Mesenchymal stem cell (in vitro differentiated cells and primary cell): ENCODE results near the gene TMEM38A.
A peak's percentile ranks its signal among the peaks of the same experiment; 100 is the strongest.

ENCODE experiments used
- DNase-seq: peaks from one replicate; pipeline ENCODE4 v3.0.0-alpha.2; 2013
- H2AFZ ChIP-seq: one replicate; pipeline ENCODE4 v1.6.1; 2013; ENCODE audit warnings: low read depth, mild to moderate bottlenecking, control low read depth, inconsistent platforms, low read length, moderate library complexity
- H2AK5ac ChIP-seq: 2 replicates; pipeline ENCODE4 v1.6.1; 2013; ENCODE audit warnings: low read length, moderate library complexity, mild to moderate bottlenecking, inconsistent platforms; ENCODE audit not compliant: severe bottlenecking
- H2BK120ac ChIP-seq: one replicate; pipeline ENCODE4 v1.6.1; 2013; ENCODE audit warnings: low read depth, mild to moderate bottlenecking, inconsistent platforms, low read length, moderate library complexity
- H2BK12ac ChIP-seq, 2 experiments: one replicate each; pipeline ENCODE4 v1.6.1; 2013; ENCODE audit warnings: inconsistent platforms in 2 of 2, low read length in 2 of 2, mild to moderate bottlenecking in 2 of 2, moderate library complexity in 2 of 2, control low read depth in 1 of 2
- H2BK15ac ChIP-seq: one replicate; pipeline ENCODE4 v1.6.1; 2013; ENCODE audit warnings: mild to moderate bottlenecking, low read depth, inconsistent platforms; ENCODE audit not compliant: poor library complexity, severe bottlenecking
- H2BK5ac ChIP-seq: 2 replicates; pipeline ENCODE4 v1.6.1; 2013; ENCODE audit warnings: low read depth, mild to moderate bottlenecking, low read length, control low read depth, inconsistent platforms; ENCODE audit not compliant: poor library complexity, severe bottlenecking
- H3K14ac ChIP-seq, 2 experiments: one replicate each; pipeline ENCODE4 v1.6.1; 2013; ENCODE audit warnings: inconsistent platforms in 2 of 2, low read length in 2 of 2, control low read depth in 1 of 2, mild to moderate bottlenecking in 1 of 2, moderate library complexity in 1 of 2
- H3K18ac ChIP-seq, 2 experiments: one replicate each; pipeline ENCODE4 v1.6.1; 2013; ENCODE audit warnings: inconsistent platforms in 2 of 2, low read length in 2 of 2, control low read depth in 1 of 2, low read depth in 1 of 2, mild to moderate bottlenecking in 1 of 2
- H3K23ac ChIP-seq, 2 experiments: one replicate each; pipeline ENCODE4 v1.6.1; 2013; ENCODE audit warnings: inconsistent platforms in 2 of 2, low read length in 2 of 2, mild to moderate bottlenecking in 2 of 2, moderate library complexity in 2 of 2, control low read depth in 1 of 2
- H3K27ac ChIP-seq: 2 replicates; pipeline ENCODE4 v1.5.1; 2013; ENCODE audit warnings: mild to moderate bottlenecking, moderate library complexity, low read length, control low read depth, inconsistent platforms; ENCODE audit not compliant: poor library complexity, severe bottlenecking
- H3K27me3 ChIP-seq, 2 experiments: 2 replicates each; pipeline versions ENCODE4 v1.6.1 to v1.7.0; 2013; ENCODE audit warnings: low read length in 2 of 2, mild to moderate bottlenecking in 2 of 2, moderate library complexity in 2 of 2, control low read depth in 1 of 2, inconsistent platforms in 1 of 2; ENCODE audit not compliant: control insufficient read depth in 1 of 2, insufficient read depth in 1 of 2
- H3K36me3 ChIP-seq, 2 experiments: 2 replicates each; pipeline versions ENCODE4 v1.6.1 to v1.7.0; 2013; ENCODE audit warnings: low read length in 2 of 2, control low read depth in 1 of 2, inconsistent platforms in 1 of 2, low read depth in 1 of 2, mild to moderate bottlenecking in 1 of 2; ENCODE audit not compliant: insufficient read depth in 2 of 2, control insufficient read depth in 1 of 2
- H3K4ac ChIP-seq, 2 experiments: one replicate each; pipeline ENCODE4 v1.6.1; 2013; ENCODE audit warnings: inconsistent platforms in 2 of 2, low read length in 2 of 2, mild to moderate bottlenecking in 2 of 2, moderate library complexity in 2 of 2, control low read depth in 1 of 2, low read depth in 1 of 2
- H3K4me1 ChIP-seq: 2 replicates; pipeline ENCODE4 v1.6.1; 2013; ENCODE audit warnings: low read depth, low read length, control low read depth; ENCODE audit not compliant: control insufficient read depth, insufficient read depth
- H3K4me2 ChIP-seq: 2 replicates; pipeline ENCODE4 v1.6.1; 2013; ENCODE audit warnings: low read length, mild to moderate bottlenecking, inconsistent platforms; ENCODE audit not compliant: poor library complexity, severe bottlenecking
- H3K4me3 ChIP-seq, 2 experiments: 2 replicates each; pipeline versions ENCODE4 v1.5.1 to v1.7.0; 2013; ENCODE audit warnings: low read length in 2 of 2, mild to moderate bottlenecking in 2 of 2, control low read depth in 1 of 2, low read depth in 1 of 2; ENCODE audit not compliant: insufficient read depth in 1 of 2
- H3K79me1 ChIP-seq: replicated peaks from 2 replicates; pipeline ENCODE4 v1.6.1; 2013; ENCODE audit warnings: mild to moderate bottlenecking, control low read depth, low read length, inconsistent platforms; ENCODE audit not compliant: poor library complexity, severe bottlenecking
- H3K9ac ChIP-seq: 2 replicates; pipeline ENCODE4 v1.7.0; 2013; ENCODE audit warnings: mild to moderate bottlenecking, low read length, moderate library complexity
- H3K9me3 ChIP-seq: 2 replicates; pipeline ENCODE4 v1.7.0; 2013; ENCODE audit warnings: mild to moderate bottlenecking, low read length; ENCODE audit not compliant: control insufficient read depth
- H4K8ac ChIP-seq: one replicate; pipeline ENCODE4 v1.6.1; 2013; ENCODE audit warnings: inconsistent platforms, mild to moderate bottlenecking, low read length, moderate library complexity
- H4K91ac ChIP-seq: one replicate; pipeline ENCODE4 v1.6.1; 2013; ENCODE audit warnings: mild to moderate bottlenecking, low read length, inconsistent platforms
- WGBS: methylation state at CpG from one replicate; pipeline ENCODE4 v1.1.7; 2013; ENCODE audit warnings: mixed read lengths; 5-methylcytosine and 5-hydroxymethylcytosine counted together

The TMEM38A gene

DNA sequence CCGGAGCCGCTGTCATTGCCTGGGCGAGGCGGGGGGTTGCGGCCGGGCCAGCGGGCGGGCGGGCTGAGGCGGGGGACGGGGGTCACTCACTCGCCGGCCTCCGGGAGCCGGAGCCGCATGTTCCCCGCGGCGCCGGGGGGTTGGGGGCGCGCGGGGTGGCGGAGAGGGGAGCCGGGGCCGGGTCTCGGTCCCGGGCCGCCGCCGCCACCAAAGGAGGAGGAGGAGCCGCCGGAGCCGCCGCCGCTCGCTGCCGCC is 33.1 kb upstream of the TMEM38A start:
- Histone ChIP-seq H3K4ac (peak overlapping the region; percentile 77 to 79), H2AK5ac (no peak overlapping the region), H3K9ac (peak overlapping the region; percentile 98), H2AFZ (no peak overlapping the region), H2BK5ac (no peak overlapping the region), H4K8ac (peak overlapping the region; percentile 42), H3K4me3 (peak overlapping the region; percentile 94 to 97), H3K23ac (peak overlapping the region in 1 of 2 experiments; percentile 91), H3K27ac (no peak overlapping the region), H3K4me2 (peak overlapping the region; percentile 81), H3K14ac (peak overlapping the region; percentile 36 to 87), H4K91ac (peak overlapping the region; percentile 86), H2BK15ac (peak overlapping the region; percentile 56), H2BK120ac (no peak overlapping the region), H3K36me3 (peaks cover 21 to 39% of the 10 kb centered on the region in 2 experiments), H3K9me3 (no peaks in the 10 kb centered on the region), H3K79me1 (peaks cover 5% of the 10 kb centered on the region), H3K4me1 (peaks cover 11% of the 10 kb centered on the region), H2BK12ac (no peak overlapping the region), H3K27me3 (no peaks in the 10 kb centered on the region), H3K18ac (peak overlapping the region; percentile 63 to 80)
- 4% methylated on average over 5 of the region's 38 CpGs for WGBS
- DNase-seq = no peak

GRCh38 chr19:16628183-16628983 is 32.6 kb upstream of the TMEM38A start, which contains the start of gene MED26:
TSS of gene MED26 (minus strand) at chr19:16628204. CDS start at chr19:16627943, 261 bp downstream.
- H3K36me3 ChIP-seq = peaks cover 21 to 37% of the 10 kb centered on the region in 2 experiments
- H3K14ac ChIP-seq = peak within 1 kb of the TSS; percentile 36 to 87
- H2AFZ ChIP-seq = no peak within 1 kb of the TSS
- H3K4ac ChIP-seq = peak within 1 kb of the TSS; percentile 79 to 95
- H4K8ac ChIP-seq = peak within 1 kb of the TSS; percentile 93
- H3K79me1 ChIP-seq = peaks cover 5% of the 10 kb centered on the region
- peak within 1 kb of the TSS; percentile 98 for H3K9ac ChIP-seq
- H3K9me3 ChIP-seq = no peaks in the 10 kb centered on the region
- H2BK15ac ChIP-seq = peak within 1 kb of the TSS; percentile 83
- H2BK120ac ChIP-seq = peak within 1 kb of the TSS; percentile 91
- peak; percentile 92 for DNase-seq
- peak within 1 kb of the TSS; percentile 80 to 85 for H3K18ac ChIP-seq
- H3K4me2 ChIP-seq = peak within 1 kb of the TSS; percentile 82
- peak within 1 kb of the TSS; percentile 98 for H4K91ac ChIP-seq
- H2AK5ac ChIP-seq = no peak within 1 kb of the TSS
- no peaks in the 10 kb centered on the region for H3K27me3 ChIP-seq
- under 1% methylated on average over 78 of the region's 98 CpGs for WGBS
- H2BK5ac ChIP-seq = no peak within 1 kb of the TSS
- peak within 1 kb of the TSS in 1 of 2 experiments; percentile 91 for H3K23ac ChIP-seq
- H3K27ac ChIP-seq = peak within 1 kb of the TSS; percentile 70
- H2BK12ac ChIP-seq = no peak within 1 kb of the TSS
- peaks cover 11% of the 10 kb centered on the region for H3K4me1 ChIP-seq
- H3K4me3 ChIP-seq = peak within 1 kb of the TSS; percentile 94 to 97

- H3K27me3 ChIP-seq = no peaks in the 10 kb centered on the region
- H2BK5ac ChIP-seq = no peak overlapping the region
- H2AFZ ChIP-seq = no peak overlapping the region
- H3K9me3 ChIP-seq = no peaks in the 10 kb centered on the region
- peak overlapping the region; percentile 94 for H3K9ac ChIP-seq
- 18% methylated on average over 23 of the region's 23 CpGs for WGBS
- peak overlapping the region; percentile 98 for H4K91ac ChIP-seq
- peak; percentile 71 for DNase-seq
- no peak overlapping the region for H2BK12ac ChIP-seq
- H3K14ac ChIP-seq = no peak overlapping the region
- no peak overlapping the region for H2BK15ac ChIP-seq
- H3K4me2 ChIP-seq = peak overlapping the region; percentile 82
- peaks cover 9% of the 10 kb centered on the region for H3K79me1 ChIP-seq
- H3K4me3 ChIP-seq = peak overlapping the region; percentile 85 to 91
- H3K18ac ChIP-seq = peak overlapping the region; percentile 61 to 85
- peak overlapping the region; percentile 24 for H3K27ac ChIP-seq
- peaks cover 22 to 37% of the 10 kb centered on the region in 2 experiments for H3K36me3 ChIP-seq
- H4K8ac ChIP-seq = peak overlapping the region; percentile 50
- no peak overlapping the region for H2BK120ac ChIP-seq
- peak overlapping the region in 1 of 2 experiments; percentile 64 for H3K4ac ChIP-seq
- H3K4me1 ChIP-seq = peaks cover 11% of the 10 kb centered on the region
- no peak overlapping the region for H2AK5ac ChIP-seq
- H3K23ac ChIP-seq = no peak overlapping the region
These were observed 31.8 kb upstream of the TMEM38A start for GRCh38 chr19:16628984-16629691.

- H4K8ac ChIP-seq = no peak overlapping the region
- H2BK12ac ChIP-seq = no peak overlapping the region
- no peak overlapping the region for H3K4me2 ChIP-seq
- H3K9me3 ChIP-seq = no peaks in the 10 kb centered on the region
- no peak overlapping the region for H2AK5ac ChIP-seq
- H3K36me3 ChIP-seq = peaks cover 32 to 45% of the 10 kb centered on the region in 2 experiments
- no peaks in the 10 kb centered on the region for H3K27me3 ChIP-seq
- no peak overlapping the region for H3K9ac ChIP-seq
- H2BK5ac ChIP-seq = no peak overlapping the region
- no peak overlapping the region for H2AFZ ChIP-seq
- no peak overlapping the region for H3K23ac ChIP-seq
- H3K27ac ChIP-seq = no peak overlapping the region
- no peak overlapping the region for H3K4ac ChIP-seq
- H3K79me1 ChIP-seq = peaks cover 23% of the 10 kb centered on the region
- H2BK120ac ChIP-seq = no peak overlapping the region
- H2BK15ac ChIP-seq = no peak overlapping the region
- 91% methylated on average over 6 of the region's 6 CpGs for WGBS
- no peak overlapping the region for H3K18ac ChIP-seq
- peaks cover 3% of the 10 kb centered on the region for H3K4me1 ChIP-seq
- no peak overlapping the region for H4K91ac ChIP-seq
- no peak for DNase-seq
- H3K14ac ChIP-seq = no peak overlapping the region
- no peak overlapping the region for H3K4me3 ChIP-seq
These were observed 29.5 kb upstream of the TMEM38A start for GRCh38 chr19:16631465-16631864.
